Stimulated activated CD4-positive, alpha-beta T cell treated with anti-CD3 and anti-CD28 coated beads, Interleukin-15, amount 100 ng/mL, for 48 hours (primary cell): ENCODE measurements around the gene RNF25.
A peak's percentile ranks its signal among the peaks of the same experiment; 100 is the strongest.

Source experiments
- DNase-seq, 2 donors: peaks; one replicate each; pipeline ENCODE4 v3.0.0-alpha.2; 2020; ENCODE audit warnings: low read depth in 2 of 2

RNF25 gene, protein sequence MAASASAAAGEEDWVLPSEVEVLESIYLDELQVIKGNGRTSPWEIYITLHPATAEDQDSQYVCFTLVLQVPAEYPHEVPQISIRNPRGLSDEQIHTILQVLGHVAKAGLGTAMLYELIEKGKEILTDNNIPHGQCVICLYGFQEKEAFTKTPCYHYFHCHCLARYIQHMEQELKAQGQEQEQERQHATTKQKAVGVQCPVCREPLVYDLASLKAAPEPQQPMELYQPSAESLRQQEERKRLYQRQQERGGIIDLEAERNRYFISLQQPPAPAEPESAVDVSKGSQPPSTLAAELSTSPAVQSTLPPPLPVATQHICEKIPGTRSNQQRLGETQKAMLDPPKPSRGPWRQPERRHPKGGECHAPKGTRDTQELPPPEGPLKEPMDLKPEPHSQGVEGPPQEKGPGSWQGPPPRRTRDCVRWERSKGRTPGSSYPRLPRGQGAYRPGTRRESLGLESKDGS

DNA sequence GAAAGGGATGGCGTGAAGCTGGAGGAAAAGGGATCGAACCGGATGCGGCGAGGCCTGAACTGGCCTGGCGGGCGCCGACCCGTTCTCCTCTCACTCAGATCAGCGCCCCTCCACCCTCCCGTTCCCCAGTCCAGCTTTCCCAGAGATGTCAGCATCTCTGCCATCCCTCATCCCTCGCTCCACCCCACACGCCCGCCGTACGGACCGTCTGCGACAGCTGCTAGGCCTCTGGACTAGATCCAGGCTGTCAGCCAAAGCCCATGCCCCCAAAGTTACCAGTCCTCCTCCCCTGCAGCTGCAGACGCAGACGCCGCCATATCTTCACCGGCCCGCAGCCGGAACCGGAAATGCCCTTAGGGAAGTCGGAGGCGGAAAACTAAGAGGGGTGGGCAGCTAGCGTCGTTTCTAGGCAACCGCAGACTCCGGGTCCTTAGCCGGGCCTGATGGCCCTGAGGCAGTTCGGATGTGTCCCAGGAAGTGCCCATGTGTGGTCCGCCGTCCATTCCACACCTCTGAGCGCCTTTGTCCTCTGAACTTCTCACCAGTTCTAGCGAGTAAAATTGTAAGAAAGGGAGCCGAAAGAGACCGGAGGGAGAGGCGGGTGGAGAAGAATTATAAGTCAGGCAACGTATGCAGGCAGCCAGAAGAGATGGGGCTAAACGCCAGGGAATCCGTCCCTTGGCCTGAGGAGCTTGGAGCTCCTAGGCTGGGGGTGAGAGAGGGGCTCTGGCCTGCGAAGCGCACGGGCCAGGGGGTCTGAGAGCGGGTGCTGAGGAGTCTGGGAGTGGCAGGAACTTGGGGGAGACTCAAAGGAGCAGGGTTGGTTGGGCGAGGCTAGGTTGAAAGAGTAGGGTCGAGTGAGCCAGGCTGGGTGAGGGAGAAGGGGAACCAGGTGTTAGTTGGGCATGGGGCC, at the start of gene RNF25, which contains the start of gene STK36:
Gene RNF25 (minus strand): TSS at position 349 of the 913 bp plus-strand sequence. CDS start 32 bp downstream, at position 317.
Gene STK36 (plus strand): TSS at position 433 of the 913 bp plus-strand sequence. CDS start 744 bp downstream, outside the sequence.
- DNase-seq = peak; percentile 76

DNA sequence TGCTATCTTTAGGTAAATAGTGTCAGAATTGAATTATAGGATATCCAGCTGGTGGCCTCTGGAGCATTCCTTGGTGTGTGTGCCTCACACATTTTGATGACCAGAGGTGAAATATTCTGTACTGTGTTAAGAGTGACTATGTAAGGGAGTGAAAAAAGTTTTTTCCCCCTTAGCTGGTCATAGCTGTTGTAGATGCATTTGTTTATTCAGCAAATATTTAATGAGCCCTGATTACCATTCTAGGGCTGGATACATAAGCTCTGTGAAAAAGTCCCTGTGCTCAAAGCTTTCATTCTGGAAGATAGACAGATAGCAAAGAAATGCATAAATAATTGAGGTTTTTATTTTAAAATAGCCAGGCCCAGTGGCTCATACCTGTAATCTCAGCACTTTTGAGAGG, 49.7 kb upstream of the RNF25 start:
- DNase-seq = no peak

DNA sequence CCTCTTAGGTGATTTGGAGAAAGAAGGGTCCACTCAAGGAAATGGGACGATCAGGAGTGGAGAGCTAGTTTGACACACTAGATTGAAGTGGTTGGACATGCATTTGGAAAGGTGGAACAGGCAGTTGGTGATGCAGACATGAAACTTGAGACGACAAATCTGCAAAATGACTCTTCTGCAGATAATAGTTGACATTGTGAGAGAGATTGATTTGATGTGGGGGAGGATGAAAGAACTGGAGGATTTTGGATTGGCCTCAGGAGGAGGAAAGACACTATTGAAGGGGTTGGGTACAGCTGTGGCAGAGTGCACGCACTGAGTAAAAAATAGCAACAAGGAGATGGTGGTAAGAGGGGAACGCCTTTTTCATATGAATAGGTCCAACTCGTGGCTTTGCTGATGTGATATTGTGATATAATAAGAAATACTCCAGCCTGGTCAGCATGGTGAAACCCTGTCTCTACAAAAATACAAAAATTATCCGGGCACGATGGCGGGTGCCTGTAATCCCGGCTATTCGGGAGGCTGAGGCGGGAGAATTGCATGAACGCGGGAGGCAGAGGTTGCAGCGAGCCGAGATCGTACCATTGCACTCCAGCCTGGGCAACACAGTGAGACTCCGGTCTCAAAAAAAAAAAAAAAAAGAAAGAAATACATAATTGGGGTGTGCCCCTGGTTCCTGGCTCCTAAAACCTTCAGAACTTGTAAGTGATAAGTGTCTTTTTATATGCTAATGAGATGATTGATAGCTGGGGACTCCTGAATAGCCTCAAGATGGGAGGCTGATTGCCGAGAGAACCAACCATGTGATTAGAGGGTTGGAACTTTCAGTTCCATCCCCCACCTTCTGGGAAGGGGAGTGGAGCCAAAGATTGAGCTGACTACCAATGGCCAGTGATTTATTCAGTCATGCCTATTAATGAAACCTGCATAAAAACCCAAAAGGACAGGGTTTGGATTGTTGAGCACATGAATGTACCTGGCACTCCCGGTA, 48.5 kb upstream of the RNF25 start:
- no peak for DNase-seq

DNA sequence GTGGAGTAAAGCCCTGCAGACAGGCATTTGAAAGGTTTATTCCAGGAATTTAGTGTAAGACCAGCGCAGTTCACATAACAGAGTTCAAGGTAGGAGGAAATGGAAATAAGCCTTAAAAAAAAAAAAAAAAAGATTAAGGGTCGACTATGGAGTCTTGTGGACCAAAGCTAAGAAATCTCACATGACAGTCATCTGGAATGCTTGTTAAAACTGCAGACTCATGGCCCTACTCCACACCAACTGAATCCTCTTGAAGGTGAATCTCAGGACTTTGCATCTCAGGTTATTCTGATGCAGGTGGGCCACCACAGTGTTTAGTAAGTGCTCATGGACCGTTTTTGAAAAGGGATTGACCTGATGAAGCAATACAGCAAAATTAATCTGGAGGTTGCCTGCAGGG, 47.7 kb upstream of the RNF25 start:
- DNase-seq = no peak

DNA sequence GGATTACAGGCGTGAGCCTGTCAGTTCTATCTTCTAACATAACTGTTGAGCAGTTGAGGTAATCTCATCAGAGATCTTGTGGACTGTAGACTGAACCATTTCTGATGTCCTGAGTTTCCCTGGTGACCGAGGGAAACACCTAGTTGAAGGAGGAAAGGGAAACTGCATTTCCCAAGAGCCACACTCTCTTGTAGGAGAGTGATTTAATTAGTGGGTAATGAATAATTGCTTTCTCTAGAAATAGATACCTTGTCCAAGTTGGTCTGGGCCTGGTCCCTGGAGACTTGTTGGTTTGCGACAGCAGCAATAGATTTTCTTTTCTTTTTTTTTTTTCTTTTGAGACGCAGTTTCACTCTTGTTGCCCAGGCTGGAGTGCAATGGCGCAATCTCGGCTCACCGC, 46.3 kb upstream of the RNF25 start:
- DNase-seq = no peak

DNA sequence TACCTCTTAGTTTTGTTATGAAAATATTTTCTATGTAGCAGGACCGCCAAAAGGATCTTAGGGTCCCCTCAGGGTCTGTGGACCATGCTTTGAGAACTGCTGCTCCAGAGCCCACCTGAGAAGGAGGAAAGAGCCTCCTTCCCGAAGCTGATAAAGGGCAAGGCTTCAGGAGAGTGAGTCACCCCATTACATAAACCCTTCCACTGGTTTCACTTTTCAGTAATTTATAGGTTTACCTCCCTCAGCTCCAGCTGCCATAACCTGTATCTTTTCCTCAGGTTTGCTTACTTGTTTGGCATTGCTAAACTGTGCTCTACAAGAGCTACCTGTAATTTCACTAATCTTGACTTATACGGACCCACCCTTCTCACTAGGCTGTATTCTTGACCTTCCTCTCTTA, 45.5 kb upstream of the RNF25 start:
- DNase-seq = no peak

DNA sequence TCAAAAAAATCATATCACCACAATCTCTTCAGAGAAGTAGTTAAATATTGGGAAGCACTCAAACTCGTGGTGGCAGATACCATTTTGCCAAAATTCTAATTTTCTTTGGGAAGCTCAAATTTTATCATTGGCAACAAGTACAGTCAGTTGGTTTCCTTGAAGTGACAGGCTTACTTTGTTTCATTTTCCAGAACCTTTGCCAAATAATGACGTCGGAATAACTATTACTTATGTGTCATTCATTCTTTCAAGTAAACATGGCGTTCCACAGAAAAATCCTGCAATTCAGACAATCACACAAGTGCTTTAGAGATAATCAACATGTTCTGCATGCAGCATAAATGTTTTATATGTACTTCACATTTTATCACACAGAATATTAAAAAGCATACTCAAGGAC, 44.3 kb upstream of the RNF25 start:
- DNase-seq = no peak

DNA sequence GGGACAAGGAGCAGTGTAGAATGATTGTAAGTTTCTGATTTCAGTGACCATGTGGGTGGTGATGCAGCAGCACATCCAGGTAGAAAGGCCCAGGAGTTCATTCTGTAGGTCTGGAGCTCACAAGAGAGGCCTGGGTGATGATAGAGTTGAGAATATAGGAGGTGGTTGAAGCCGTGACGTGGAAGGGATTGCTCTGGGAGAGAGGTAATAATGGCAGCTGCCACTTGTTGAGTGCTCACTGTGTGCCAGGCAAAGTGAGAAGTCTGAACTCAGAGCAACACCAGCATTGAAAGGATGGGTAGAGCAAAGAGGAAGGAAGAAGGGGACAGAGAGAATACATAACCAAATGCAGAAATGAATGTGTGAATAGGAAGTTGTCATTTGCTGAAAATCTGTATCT, 42.1 kb upstream of the RNF25 start:
- DNase-seq = no peak

DNA sequence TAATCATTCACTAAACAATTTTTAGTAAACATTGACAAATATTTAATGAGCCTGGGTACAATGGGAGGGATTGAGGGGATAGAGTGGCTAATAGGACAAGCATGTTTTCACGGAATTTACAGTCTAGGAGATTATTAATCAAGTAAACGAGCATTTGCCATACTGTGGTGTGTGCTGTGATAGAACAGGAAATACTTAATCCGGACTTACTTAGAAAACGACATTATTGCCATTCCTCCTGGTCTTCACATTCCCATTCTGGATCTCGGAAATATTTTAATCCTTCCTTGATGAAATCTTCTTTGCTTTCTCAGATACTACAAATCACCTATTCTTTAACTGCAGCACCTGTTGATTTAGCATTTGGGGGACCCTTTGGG, 39.7 kb upstream of the RNF25 start:
- DNase-seq = no peak

DNA sequence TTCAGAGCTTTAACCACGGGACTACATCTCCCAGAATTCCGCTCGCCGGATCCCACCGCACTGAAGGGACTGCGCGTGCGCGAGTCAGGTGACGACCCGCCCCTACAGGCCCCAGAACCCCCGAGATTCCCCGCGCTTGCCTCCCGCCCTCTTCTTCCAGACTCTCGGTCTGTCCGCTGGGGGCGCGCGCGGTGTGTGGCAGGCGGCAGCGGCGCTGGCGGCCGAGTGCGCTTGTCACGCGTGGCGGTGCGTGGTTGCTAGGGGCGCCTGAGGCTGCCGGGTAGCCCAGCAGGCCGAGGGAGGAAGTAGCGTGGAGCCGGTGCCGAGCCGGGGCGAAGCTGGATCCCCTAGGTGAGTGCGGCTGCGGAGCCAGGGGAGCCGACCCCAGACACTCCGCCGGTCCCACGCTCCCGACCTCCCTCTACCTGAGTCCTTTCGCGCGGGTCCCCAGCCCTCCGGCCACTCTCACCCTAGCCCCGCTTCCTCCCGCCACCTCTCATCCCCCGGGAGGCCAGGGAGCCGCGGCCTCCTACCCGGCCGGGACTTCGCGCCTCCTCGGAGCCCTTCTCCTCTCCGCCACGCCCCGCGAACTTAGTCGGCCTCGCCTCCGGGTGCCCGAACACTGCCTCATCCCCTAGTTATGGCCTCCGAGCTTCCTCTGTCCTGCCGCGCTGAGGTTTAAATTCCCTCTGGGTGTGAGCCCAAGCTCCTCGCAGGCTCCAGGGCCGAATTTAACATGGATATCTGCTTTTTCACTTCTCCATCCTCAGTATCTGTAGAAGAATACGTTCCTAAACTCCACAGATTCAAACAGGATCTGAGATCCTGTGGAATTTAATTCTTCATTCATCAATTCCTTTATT, 39.1 kb upstream of the RNF25 start, which contains the start of gene TTLL4:
Gene TTLL4 (plus strand): TSS at position 149 of the 863 bp plus-strand sequence. CDS start 26,842 bp downstream, outside the sequence.
- peak; percentile 96 to 98 for DNase-seq

DNA sequence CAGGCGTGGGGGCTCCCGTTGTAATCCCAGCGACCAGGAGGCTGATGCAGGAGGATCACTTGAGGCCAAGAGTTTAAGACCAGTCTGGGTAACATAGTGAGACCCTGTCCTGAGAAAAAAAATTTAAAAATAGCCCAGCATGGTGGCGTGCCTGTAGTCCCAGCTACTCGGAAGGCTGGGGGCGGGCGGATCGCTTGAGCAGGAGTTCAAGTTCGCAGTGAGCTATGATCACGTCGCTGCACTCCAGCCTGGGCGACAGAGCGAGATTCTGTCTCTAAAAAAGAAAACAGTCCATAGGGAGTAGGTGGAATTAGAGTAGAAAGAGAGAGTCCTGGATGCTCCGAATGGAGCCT, 38.5 kb upstream of the RNF25 start:
- DNase-seq = no peak

DNA sequence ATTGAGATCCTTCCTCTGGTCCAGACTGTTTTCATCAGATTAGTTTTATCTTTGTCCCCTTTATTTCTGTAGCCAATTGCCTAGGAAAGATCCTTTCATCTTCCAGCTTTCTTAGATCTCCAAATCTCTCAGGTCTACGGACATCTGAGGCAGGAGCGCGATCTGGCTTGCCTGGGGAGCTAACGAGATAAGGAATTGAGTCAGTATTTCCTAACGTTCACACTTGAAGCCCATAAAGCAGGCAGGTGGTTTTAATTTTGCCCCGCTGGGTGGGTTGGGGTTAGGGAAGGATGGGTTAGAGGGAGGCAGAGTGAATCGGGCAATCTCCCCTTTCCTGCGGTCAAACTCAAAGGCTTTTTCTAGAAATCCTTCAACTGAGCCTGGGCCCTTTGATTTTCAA, 38.1 kb upstream of the RNF25 start:
- no peak for DNase-seq

DNA sequence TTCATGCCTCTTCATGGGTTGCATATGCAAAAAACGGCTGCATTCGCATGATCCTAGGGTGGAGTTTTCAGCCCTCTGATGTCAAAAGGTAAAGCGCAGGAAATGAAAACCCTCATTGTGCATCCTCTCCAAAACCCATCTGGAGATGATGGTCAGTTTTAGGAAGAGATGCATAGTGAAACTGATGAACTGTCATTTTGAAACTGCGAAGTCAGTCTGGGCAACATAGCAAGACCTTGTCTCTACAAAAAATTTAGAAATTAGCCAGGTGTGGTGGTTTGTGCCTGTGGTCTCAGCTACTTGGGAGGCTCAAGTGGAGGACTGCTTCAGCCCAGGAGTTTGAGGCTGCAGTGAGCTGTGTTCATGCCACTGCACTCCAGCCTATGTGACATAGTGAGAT, 36.3 kb upstream of the RNF25 start:
- DNase-seq = no peak

DNA sequence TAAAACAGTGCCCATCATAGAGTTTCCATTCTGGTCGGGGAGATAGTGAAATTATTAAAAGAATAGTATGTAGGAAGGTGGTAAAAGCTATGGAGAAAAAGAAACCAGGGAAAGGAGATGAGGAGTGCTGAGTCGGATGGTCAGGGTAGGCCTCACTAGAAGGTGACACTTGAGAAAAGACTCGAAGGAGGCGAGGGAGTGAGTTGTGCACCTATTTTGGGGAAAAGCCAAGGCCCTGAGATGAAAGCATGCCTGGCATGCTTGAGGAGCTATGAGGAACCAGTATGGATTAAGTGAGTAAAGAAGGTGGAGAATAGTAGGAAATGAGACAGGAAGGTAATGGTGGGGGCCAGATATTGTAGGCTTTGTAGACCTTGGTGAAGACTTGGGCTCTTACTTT, 31.5 kb upstream of the RNF25 start:
- DNase-seq = no peak

DNA sequence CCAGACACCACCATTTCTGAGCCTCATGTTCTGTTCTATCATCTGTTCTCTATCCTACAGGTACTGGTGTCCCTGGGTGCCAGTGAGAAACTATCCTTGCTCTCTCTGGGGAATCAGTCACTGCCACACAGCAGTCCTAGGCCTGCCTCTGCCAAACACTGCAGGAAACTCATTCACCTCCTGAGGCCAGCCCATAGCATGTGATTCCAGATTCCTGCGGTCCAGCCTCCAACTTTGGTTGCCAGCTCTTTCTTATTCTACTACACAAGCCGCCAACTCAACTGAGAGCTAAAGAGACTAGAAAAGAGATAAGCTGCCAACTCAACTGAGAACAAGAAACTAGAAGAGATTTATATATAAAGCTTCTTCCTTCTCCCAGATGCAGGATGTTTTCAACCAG, 30.0 kb upstream of the RNF25 start:
- DNase-seq = no peak

DNA sequence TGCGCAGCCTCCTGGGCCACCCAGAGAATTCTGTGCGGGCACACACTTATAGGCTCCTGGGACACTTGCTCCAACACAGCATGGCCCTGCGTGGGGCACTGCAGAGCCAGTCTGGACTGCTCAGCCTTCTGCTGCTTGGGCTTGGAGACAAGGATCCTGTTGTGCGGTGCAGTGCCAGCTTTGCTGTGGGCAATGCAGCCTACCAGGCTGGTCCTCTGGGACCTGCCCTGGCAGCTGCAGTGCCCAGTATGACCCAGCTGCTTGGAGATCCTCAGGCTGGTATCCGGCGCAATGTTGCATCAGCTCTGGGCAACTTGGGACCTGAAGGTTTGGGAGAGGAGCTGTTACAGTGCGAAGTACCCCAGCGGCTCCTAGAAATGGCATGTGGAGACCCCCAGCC, 27.1 kb upstream of the RNF25 start:
- DNase-seq = no peak

DNA sequence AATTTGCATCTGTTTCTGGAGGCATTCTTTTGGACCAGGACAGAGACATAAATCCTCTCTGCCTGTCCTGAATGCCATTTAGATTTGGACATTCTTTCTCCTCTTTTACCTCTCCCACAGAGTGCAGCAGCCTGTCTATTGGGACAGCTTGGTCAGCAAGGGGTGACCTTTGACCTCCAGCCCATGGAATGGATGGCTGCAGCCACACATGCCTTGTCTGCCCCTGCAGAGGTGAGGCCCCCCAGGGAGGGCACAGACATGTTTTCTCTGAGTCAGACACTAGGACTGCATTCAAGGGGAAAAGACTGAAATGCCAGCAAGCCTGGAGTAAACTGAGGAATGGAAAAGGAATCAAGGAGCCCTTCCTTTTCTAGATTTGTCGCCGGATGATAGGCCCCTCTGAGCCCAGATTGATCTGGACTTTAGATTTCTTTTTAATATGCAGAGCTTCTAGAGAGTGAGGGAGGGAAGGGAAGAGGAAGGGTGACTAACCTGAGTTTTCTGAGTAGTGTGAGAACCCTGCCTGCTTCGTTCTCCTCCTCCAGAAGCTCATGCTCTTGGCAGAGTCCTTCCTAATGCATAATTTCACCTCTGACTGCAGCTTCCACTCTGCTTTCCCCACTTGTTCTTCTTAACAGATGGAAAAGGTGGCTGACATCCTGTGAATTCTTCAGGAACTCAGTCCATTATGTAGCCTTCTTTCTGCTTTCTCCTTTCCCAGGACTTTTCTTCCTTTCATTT, 22.8 kb upstream of the RNF25 start:
- no peak for DNase-seq

DNA sequence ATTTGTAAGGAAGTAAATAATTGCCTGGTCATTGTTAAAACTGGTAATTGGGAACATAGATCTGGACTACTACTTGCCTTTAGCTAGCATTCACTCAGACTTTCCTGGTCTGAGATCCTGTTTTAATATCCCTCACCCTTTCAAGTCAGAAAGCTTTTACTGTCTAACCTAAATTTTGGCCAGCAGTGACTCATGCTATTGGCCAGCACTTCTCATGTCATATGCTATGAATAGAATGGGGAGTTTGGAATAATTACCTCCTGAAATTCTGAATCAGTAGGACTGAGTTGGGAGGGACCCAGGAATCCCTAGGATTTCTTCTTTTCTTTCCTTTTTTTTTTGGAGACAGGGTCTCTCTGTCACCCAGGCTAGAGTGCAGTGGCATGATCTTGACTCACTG, 19.4 kb upstream of the RNF25 start:
- DNase-seq = no peak

DNA sequence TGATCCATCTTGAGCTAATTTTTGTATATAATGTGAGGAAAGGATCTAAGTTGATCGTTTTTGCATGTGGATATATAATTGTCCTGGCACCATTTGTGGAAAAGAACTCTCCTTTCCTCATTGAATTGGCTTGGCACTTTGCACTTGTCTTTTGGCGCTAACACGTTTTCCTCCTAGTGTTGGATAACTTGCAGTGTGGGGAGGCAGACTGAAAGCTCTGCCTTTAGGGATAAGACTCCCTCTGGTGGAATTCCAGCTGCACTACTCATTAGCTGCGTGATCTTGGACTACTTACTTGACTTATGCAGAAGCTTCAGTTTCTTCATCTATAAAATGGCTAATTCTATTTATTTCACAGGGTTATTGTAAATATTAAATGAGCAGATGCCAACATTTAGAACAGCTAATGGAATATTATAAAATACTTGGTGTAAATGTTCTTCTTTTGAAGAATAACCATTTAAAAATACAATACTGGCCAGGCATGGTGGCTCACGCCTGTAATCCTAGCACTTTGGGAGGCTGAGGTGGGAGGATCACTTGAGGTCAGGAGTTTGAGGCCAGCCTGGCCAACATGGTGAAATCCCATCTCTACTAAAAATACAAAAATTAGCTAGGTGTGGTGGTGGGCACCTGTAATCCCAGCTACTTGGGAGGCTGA, 15.7 kb upstream of the RNF25 start:
- peak; percentile 11 to 24 for DNase-seq
